HEK293 (cell line): ENCODE measurements around the gene SNX10.

ENCODE experiments used
- CTCF ChIA-PET: fragments of 350-600 bp; formaldehyde crosslinking; extraction: SDS; loops from one replicate; lab custom pipeline; 2021; ENCODE audit warnings: antibody characterized with exemption; lab: Yijun Ruan, JAX
- POLR2A ChIA-PET: fragments of 300-600 bp; formaldehyde crosslinking; extraction: SDS; loops from one replicate; lab custom pipeline; 2020; ENCODE audit warnings: antibody characterized with exemption, inconsistent platforms; lab: Yijun Ruan, JAX
- H3K27ac ChIP-seq: fragments of 200-500 bp; sonication (Bioruptor generic); 2 replicates; pipeline ENCODE4 v1.5.1; 2014; ENCODE audit warnings: low read depth, low read length, control low read depth, inconsistent platforms; ENCODE audit errors: extremely low read depth
- H3K36me3 ChIP-seq, 2 experiments: fragments of 200-500 bp in 1 of 2; sonication (Bioruptor generic) in 1 of 2; 1 replicate in 1 of 2; 2 replicates in 1 of 2; pipeline ENCODE4 v1.5.1; 2014 to 2017; ENCODE audit warnings: inconsistent platforms in 2 of 2, low read length in 2 of 2; ENCODE audit not compliant: control insufficient read depth in 2 of 2, insufficient read depth in 1 of 2
- H3K4me1 ChIP-seq: fragments of 200-500 bp; sonication (Bioruptor generic); 2 replicates; pipeline ENCODE4 v1.5.1; 2014; ENCODE audit warnings: mild to moderate bottlenecking, low read length, inconsistent platforms; ENCODE audit not compliant: control insufficient read depth, insufficient read depth
- H3K4me3 ChIP-seq: 2 replicates; pipeline ENCODE4 v1.5.1; 2011; ENCODE audit warnings: low read depth, mild to moderate bottlenecking, control low read depth, low read length, moderate library complexity
- H3K9me3 ChIP-seq: fragments of 200-500 bp; sonication (Bioruptor generic); 2 replicates; pipeline ENCODE4 v1.5.1; 2014; ENCODE audit warnings: low read depth, low read length, inconsistent platforms; ENCODE audit not compliant: control insufficient read depth, insufficient read depth
- GFI1B ChIP-seq: fragments of 450-650 bp; formaldehyde crosslinking; IDR thresholded peaks from 2 replicates; pipeline ENCODE4 v1.5.1; 2016; ENCODE audit warnings: missing biosample characterization, missing genetic modification characterization
- HOXA7 ChIP-seq: sonication (generic); formaldehyde crosslinking; IDR thresholded peaks from 2 replicates; pipeline ENCODE4 v1.8.1; 2022; ENCODE audit warnings: missing genetic modification reagents, borderline replicate concordance
- KLF1 ChIP-seq: fragments of 450-650 bp; formaldehyde crosslinking; IDR thresholded peaks from 2 replicates; pipeline ENCODE4 v1.5.1; 2016; ENCODE audit warnings: missing biosample characterization, missing genetic modification characterization
- OVOL3 ChIP-seq: fragments of 450-650 bp; formaldehyde crosslinking; IDR thresholded peaks from 2 replicates; pipeline ENCODE4 v1.5.1; 2016; ENCODE audit warnings: missing biosample characterization, missing genetic modification characterization
- TCF7L2 ChIP-seq: IDR thresholded peaks from 2 replicates; pipeline ENCODE4 v1.6.1; 2011; ENCODE audit warnings: low read depth, mild to moderate bottlenecking, inconsistent platforms, low read length, moderate library complexity, borderline replicate concordance
- ZBTB17 ChIP-seq: fragments of 450-650 bp; formaldehyde crosslinking; IDR thresholded peaks from 2 replicates; pipeline ENCODE4 v1.5.1; 2016; ENCODE audit warnings: missing biosample characterization, missing genetic modification characterization
- ZBTB8A ChIP-seq: fragments of 450-650 bp; formaldehyde crosslinking; IDR thresholded peaks from 2 replicates; pipeline ENCODE4 v1.5.1; 2016; ENCODE audit warnings: missing biosample characterization, missing genetic modification characterization
- ZFP41 ChIP-seq: fragments of 450-650 bp; formaldehyde crosslinking; IDR thresholded peaks from 2 replicates; pipeline ENCODE4 v1.5.1; 2016; ENCODE audit warnings: missing biosample characterization, missing genetic modification characterization, borderline replicate concordance
- ZNF155 ChIP-seq: fragments of 450-650 bp; formaldehyde crosslinking; IDR thresholded peaks from 2 replicates; pipeline ENCODE4 v1.5.1; 2016; ENCODE audit warnings: missing biosample characterization, missing genetic modification characterization
- ZNF404 ChIP-seq: fragments of 450-650 bp; formaldehyde crosslinking; IDR thresholded peaks from 2 replicates; pipeline ENCODE4 v1.5.1; 2017; ENCODE audit warnings: missing biosample characterization, missing genetic modification characterization
- ZNF510 ChIP-seq: fragments of 450-650 bp; formaldehyde crosslinking; IDR thresholded peaks from 2 replicates; pipeline ENCODE4 v1.5.1; 2018; ENCODE audit warnings: mild to moderate bottlenecking, missing genetic modification characterization, missing biosample characterization; ENCODE audit not compliant: insufficient replicate concordance
- ZNF549 ChIP-seq: fragments of 450-650 bp; IDR thresholded peaks from 2 replicates; pipeline ENCODE4 v1.5.1; 2018; ENCODE audit warnings: missing biosample characterization, missing genetic modification characterization, mild to moderate bottlenecking, inconsistent platforms, moderate library complexity
- ZNF558 ChIP-seq: fragments of 450-650 bp; formaldehyde crosslinking; IDR thresholded peaks from 2 replicates; pipeline ENCODE4 v1.5.1; 2016; ENCODE audit warnings: missing biosample characterization, missing genetic modification characterization
- ZNF596 ChIP-seq: fragments of 450-650 bp; IDR thresholded peaks from 2 replicates; pipeline ENCODE4 v1.5.0; 2018; ENCODE audit warnings: missing biosample characterization, mild to moderate bottlenecking, missing genetic modification characterization, moderate library complexity
- ZNF747 ChIP-seq: fragments of 450-650 bp; formaldehyde crosslinking; IDR thresholded peaks from 2 replicates; pipeline ENCODE4 v1.5.1; 2016; ENCODE audit warnings: missing biosample characterization, missing genetic modification characterization
- ZSCAN23 ChIP-seq: fragments of 450-650 bp; formaldehyde crosslinking; IDR thresholded peaks from 2 replicates; pipeline ENCODE4 v1.5.1; 2016; ENCODE audit warnings: missing biosample characterization, missing genetic modification characterization
- ZXDB ChIP-seq: fragments of 450-650 bp; formaldehyde crosslinking; IDR thresholded peaks from 2 replicates; pipeline ENCODE4 v1.5.1; 2016; ENCODE audit warnings: missing biosample characterization, missing genetic modification characterization
- TF ChIP-seq, protein P1 (sequence below): fragments of 450-650 bp; formaldehyde crosslinking; IDR thresholded peaks from 2 replicates; pipeline ENCODE4 v1.5.1; 2016; ENCODE audit warnings: missing biosample characterization, missing genetic modification characterization, low read depth
- TF ChIP-seq, protein P2 (sequence below): fragments of 450-650 bp; formaldehyde crosslinking; IDR thresholded peaks from 2 replicates; pipeline ENCODE4 v1.5.1; 2016; ENCODE audit warnings: missing biosample characterization, missing genetic modification characterization, borderline replicate concordance
- TF ChIP-seq, protein P3 (sequence below): fragments of 450-650 bp; formaldehyde crosslinking; IDR thresholded peaks from 2 replicates; pipeline ENCODE4 v1.5.1; 2016; ENCODE audit warnings: missing biosample characterization, missing genetic modification characterization
- TF ChIP-seq, protein P4 (sequence below): fragments of 450-650 bp; formaldehyde crosslinking; IDR thresholded peaks from 2 replicates; pipeline ENCODE4 v1.5.1; 2016; ENCODE audit warnings: missing biosample characterization, missing genetic modification characterization
- TF ChIP-seq, protein P5 (sequence below): fragments of 450-650 bp; formaldehyde crosslinking; IDR thresholded peaks from 2 replicates; pipeline ENCODE4 v1.5.1; 2017; ENCODE audit warnings: missing biosample characterization, missing genetic modification characterization
- TF ChIP-seq, protein P6 (sequence below): fragments of 450-650 bp; formaldehyde crosslinking; IDR thresholded peaks from 2 replicates; pipeline ENCODE4 v1.5.1; 2016; ENCODE audit warnings: missing biosample characterization, missing genetic modification characterization

Gene SNX10

DNA sequence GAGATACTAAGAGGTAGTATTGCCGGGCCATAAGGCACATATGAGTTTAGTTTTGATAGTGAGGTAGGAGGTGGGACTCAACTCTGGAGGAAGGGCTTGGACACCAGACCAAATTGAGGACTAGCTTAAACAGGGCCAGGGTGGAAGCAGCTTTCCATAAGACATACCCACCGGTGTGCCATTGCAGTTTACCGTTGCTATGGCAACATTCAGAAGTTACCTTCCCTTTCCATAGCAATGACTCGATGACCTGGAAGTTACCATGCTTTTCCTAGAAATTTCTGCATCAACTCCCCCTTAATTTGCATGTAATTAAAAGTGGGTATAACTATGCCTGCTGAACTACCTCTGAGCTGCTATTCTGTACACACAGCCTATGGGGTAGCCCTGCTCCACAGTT is 10.9 kb upstream of the SNX10 start:
- POLR2A ChIA-PET, result no interaction called here
- CTCF ChIA-PET, result interaction anchor here (0.7 to 0.9 kb wide), 2 partner anchors 173 to 190 kb away, joined by 3 to 4 read pairs; no protein-coding TSS in a partner anchor
- H3K9me3 ChIP-seq, result no peaks in the 10 kb centered on the region
- H3K36me3 ChIP-seq, result no peaks in the 10 kb centered on the region
- H3K4me3 ChIP-seq, result no peak overlapping the region
- H3K4me1 ChIP-seq, result no peaks in the 10 kb centered on the region
- TF ChIP-seq ZNF549, result no peak
- no peak for TF ChIP-seq OVOL3
- TF ChIP-seq ZFP41 (tag by site-specific recombination), result no peak
- no peak for TF ChIP-seq ZNF404 (tag by site-specific recombination)
- no peak for TF ChIP-seq HOXA7 (CRISPR knock-in tag)
- TF ChIP-seq TCF7L2, result no peak
- TF ChIP-seq ZSCAN23 (tag by site-specific recombination), result no peak
- TF ChIP-seq ZBTB8A, result no peak
- TF ChIP-seq KLF1 (tag by site-specific recombination), result no peak
- TF ChIP-seq, all 188 proteins: peak for 0
- H3K27ac ChIP-seq, result no peak overlapping the region

DNA sequence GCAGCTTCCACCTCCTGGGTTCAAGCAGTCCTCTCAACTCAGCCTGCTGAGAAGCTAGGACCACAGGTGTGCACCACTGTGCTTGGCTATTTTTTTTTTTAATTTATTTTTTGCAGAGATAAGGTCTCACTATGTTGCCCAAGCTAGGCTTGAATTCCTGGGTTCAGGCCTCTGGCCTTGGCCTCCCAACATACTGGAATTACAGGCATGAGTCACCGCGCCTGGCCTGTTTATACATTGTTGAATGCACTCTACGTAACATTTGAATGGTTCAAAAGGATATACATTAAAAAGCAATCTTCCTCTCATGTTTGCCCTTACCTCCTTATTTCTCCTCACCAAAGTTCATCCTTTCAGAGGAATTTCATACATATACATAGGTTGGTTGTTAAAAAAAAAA is 7.2 kb upstream of the SNX10 start:
- H3K27ac ChIP-seq, result no peak overlapping the region
- no peak overlapping the region for H3K4me3 ChIP-seq
- no peaks in the 10 kb centered on the region for H3K4me1 ChIP-seq
- CTCF ChIA-PET, result interaction anchor here (0.7 to 1.0 kb wide), 6 partner anchors 35 to 392 kb away, joined by 3 to 4 read pairs (median 3); no protein-coding TSS in a partner anchor
- no peaks in the 10 kb centered on the region for H3K36me3 ChIP-seq
- POLR2A ChIA-PET, result interaction anchor here (1.0 kb wide), 1 partner anchor 85 kb away, joined by 3 read pairs; no protein-coding TSS in a partner anchor
- H3K9me3 ChIP-seq, result no peaks in the 10 kb centered on the region
- TF ChIP-seq, protein P1, sequence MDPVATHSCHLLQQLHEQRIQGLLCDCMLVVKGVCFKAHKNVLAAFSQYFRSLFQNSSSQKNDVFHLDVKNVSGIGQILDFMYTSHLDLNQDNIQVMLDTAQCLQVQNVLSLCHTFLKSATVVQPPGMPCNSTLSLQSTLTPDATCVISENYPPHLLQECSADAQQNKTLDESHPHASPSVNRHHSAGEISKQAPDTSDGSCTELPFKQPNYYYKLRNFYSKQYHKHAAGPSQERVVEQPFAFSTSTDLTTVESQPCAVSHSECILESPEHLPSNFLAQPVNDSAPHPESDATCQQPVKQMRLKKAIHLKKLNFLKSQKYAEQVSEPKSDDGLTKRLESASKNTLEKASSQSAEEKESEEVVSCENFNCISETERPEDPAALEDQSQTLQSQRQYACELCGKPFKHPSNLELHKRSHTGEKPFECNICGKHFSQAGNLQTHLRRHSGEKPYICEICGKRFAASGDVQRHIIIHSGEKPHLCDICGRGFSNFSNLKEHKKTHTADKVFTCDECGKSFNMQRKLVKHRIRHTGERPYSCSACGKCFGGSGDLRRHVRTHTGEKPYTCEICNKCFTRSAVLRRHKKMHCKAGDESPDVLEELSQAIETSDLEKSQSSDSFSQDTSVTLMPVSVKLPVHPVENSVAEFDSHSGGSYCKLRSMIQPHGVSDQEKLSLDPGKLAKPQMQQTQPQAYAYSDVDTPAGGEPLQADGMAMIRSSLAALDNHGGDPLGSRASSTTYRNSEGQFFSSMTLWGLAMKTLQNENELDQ, result no peak
- TF ChIP-seq ZNF558 (tag by site-specific recombination) (no peak), GFI1B (tag by site-specific recombination) (no peak), ZXDB (no peak), ZNF155 (tag by site-specific recombination) (no peak), ZNF510 (no peak), ZNF747 (tag by site-specific recombination) (no peak), ZBTB17 (tag by site-specific recombination) (no peak), ZNF596 (no peak)
- TF ChIP-seq, protein P2, sequence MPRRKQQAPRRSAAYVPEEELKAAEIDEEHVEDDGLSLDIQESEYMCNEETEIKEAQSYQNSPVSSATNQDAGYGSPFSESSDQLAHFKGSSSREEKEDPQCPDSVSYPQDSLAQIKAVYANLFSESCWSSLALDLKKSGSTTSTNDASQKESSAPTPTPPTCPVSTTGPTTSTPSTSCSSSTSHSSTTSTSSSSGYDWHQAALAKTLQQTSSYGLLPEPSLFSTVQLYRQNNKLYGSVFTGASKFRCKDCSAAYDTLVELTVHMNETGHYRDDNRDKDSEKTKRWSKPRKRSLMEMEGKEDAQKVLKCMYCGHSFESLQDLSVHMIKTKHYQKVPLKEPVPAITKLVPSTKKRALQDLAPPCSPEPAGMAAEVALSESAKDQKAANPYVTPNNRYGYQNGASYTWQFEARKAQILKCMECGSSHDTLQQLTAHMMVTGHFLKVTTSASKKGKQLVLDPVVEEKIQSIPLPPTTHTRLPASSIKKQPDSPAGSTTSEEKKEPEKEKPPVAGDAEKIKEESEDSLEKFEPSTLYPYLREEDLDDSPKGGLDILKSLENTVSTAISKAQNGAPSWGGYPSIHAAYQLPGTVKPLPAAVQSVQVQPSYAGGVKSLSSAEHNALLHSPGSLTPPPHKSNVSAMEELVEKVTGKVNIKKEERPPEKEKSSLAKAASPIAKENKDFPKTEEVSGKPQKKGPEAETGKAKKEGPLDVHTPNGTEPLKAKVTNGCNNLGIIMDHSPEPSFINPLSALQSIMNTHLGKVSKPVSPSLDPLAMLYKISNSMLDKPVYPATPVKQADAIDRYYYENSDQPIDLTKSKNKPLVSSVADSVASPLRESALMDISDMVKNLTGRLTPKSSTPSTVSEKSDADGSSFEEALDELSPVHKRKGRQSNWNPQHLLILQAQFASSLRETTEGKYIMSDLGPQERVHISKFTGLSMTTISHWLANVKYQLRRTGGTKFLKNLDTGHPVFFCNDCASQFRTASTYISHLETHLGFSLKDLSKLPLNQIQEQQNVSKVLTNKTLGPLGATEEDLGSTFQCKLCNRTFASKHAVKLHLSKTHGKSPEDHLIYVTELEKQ, result no peak
- TF ChIP-seq, protein P3, sequence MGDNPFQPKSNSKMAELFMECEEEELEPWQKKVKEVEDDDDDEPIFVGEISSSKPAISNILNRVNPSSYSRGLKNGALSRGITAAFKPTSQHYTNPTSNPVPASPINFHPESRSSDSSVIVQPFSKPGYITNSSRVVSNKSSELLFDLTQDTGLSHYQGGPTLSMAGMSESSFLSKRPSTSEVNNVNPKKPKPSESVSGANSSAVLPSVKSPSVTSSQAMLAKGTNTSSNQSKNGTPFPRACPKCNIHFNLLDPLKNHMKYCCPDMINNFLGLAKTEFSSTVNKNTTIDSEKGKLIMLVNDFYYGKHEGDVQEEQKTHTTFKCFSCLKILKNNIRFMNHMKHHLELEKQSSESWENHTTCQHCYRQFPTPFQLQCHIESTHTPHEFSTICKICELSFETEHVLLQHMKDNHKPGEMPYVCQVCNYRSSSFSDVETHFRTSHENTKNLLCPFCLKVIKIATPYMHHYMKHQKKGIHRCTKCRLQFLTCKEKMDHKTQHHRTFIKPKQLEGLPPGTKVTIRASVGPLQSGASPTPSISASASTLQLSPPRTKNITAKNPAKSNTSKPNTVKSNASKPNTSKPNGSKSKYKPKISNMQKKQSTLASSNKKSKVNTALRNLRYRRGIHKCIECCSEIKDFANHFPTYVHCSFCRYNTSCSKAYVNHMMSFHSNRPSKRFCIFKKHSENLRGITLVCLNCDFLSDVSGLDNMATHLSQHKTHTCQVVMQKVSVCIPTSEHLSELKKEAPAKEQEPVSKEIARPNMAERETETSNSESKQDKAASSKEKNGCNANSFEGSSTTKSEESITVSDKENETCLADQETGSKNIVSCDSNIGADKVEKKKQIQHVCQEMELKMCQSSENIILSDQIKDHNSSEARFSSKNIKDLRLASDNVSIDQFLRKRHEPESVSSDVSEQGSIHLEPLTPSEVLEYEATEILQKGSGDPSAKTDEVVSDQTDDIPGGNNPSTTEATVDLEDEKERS (tag by site-specific recombination), result no peak
- TF ChIP-seq, protein P4, sequence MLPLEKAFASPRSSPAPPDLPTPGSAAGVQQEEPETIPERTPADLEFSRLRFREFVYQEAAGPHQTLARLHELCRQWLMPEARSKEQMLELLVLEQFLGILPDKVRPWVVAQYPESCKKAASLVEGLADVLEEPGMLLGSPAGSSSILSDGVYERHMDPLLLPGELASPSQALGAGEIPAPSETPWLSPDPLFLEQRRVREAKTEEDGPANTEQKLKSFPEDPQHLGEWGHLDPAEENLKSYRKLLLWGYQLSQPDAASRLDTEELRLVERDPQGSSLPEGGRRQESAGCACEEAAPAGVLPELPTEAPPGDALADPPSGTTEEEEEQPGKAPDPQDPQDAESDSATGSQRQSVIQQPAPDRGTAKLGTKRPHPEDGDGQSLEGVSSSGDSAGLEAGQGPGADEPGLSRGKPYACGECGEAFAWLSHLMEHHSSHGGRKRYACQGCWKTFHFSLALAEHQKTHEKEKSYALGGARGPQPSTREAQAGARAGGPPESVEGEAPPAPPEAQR, result no peak
- TF ChIP-seq, protein P5, sequence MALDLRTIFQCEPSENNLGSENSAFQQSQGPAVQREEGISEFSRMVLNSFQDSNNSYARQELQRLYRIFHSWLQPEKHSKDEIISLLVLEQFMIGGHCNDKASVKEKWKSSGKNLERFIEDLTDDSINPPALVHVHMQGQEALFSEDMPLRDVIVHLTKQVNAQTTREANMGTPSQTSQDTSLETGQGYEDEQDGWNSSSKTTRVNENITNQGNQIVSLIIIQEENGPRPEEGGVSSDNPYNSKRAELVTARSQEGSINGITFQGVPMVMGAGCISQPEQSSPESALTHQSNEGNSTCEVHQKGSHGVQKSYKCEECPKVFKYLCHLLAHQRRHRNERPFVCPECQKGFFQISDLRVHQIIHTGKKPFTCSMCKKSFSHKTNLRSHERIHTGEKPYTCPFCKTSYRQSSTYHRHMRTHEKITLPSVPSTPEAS (tag by site-specific recombination), result no peak
- TF ChIP-seq, protein P6, sequence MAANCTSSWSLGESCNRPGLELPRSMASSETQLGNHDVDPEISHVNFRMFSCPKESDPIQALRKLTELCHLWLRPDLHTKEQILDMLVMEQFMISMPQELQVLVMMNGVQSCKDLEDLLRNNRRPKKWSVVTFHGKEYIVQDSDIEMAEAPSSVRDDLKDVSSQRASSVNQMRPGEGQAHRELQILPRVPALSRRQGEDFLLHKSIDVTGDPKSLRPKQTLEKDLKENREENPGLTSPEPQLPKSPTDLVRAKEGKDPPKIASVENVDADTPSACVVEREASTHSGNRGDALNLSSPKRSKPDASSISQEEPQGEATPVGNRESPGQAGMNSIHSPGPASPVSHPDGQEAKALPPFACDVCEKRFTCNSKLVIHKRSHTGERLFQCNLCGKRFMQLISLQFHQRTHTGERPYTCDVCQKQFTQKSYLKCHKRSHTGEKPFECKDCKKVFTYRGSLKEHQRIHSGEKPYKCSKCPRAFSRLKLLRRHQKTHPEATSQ (tag by site-specific recombination), result no peak
